Breast epithelium (tissue), 4 donors: Measurements from ENCODE around the gene LIPC. TPM values are rescaled to one million over a fixed set of nuclear protein-coding genes. Genes with fewer than 3 reads are reported as not detected.

Experiments
- DNase-seq, 2 donors: peaks; one replicate each; pipeline ENCODE4 v3.0.0-alpha.2; 2019; ENCODE audit warnings: low spot score in 2 of 2
- H3K27ac ChIP-seq, 2 donors: fragments of 200-600 bp; sonication (generic) in 1 of 2; one replicate each; pipeline ENCODE4 v1.5.1; 2016 to 2019; ENCODE audit warnings: mild to moderate bottlenecking in 1 of 2
- H3K27me3 ChIP-seq, 2 donors: fragments of 200-600 bp; sonication (generic) in 1 of 2; one replicate each; pipeline versions ENCODE4 v1.5.1 to v1.6.0; 2017 to 2019; ENCODE audit warnings: control low read depth in 1 of 2, mild to moderate bottlenecking in 1 of 2
- H3K36me3 ChIP-seq: fragments of 200-600 bp; one replicate; pipeline ENCODE4 v1.5.1; 2019
- H3K4me1 ChIP-seq, 2 donors: fragments of 200-600 bp; sonication (generic); one replicate each; pipeline ENCODE4 v1.5.1; 2016 to 2019; ENCODE audit warnings: control low read depth in 1 of 2
- H3K4me3 ChIP-seq, 3 donors: fragments of 200-600 bp; sonication (generic); 1 replicate in 2 of 3; 2 replicates in 1 of 3; pipeline ENCODE4 v1.5.1; 2016 to 2019; ENCODE audit warnings: mild to moderate bottlenecking in 3 of 3, moderate library complexity in 2 of 3
- H3K9me3 ChIP-seq, 2 donors: fragments of 200-600 bp; sonication (generic) in 1 of 2; one replicate each; pipeline ENCODE4 v1.5.1; 2016 to 2019; ENCODE audit warnings: control low read depth in 1 of 2
- CTCF ChIP-seq, 3 donors: fragments of 450-650 bp; IDR thresholded peaks; one replicate each; pipeline ENCODE4 v1.5.1; 2016 to 2017; ENCODE audit warnings: antibody characterized with exemption in 3 of 3, mild to moderate bottlenecking in 3 of 3, moderate library complexity in 3 of 3
- POLR2A ChIP-seq: fragments of 450-650 bp; IDR thresholded peaks from one replicate; pipeline ENCODE4 v1.6.1; 2016; ENCODE audit warnings: antibody characterized with exemption, mild to moderate bottlenecking, moderate library complexity
- POLR2AphosphoS5 ChIP-seq, 3 donors: sonication (generic); formaldehyde crosslinking; IDR thresholded peaks; one replicate each; pipeline ENCODE4 v1.6.1; 2017; ENCODE audit warnings: antibody characterized with exemption in 3 of 3
- intact Hi-C: fragments of 100-400 bp; cut with DNase I; formaldehyde crosslinking; loops from one replicate; pipeline ENCODE4 v1.15.1; 2023; ENCODE audit warnings: low total_unique reads
- total RNA-seq, 3 donors: library from RNA; depleted of rRNA; stranded (reverse); fragments of >200 nt; gene quantifications; one replicate each; pipeline ENCODE4 v1.1.0, GENCODE V29; 2016

The LIPC gene
- total RNA-seq, 3 donors from 2014 or later = 0.15 to 0.80 TPM; not detected in 1

- Histone ChIP-seq H3K27me3 (no peaks in the 10 kb centered on the region), H3K4me1 (no peaks in the 10 kb centered on the region), H3K4me3 (no peak overlapping the region), H3K36me3 (no peaks in the 10 kb centered on the region), H3K9me3 (no peaks in the 10 kb centered on the region), H3K27ac (no peak overlapping the region)
- DNase-seq = no peak
- intact Hi-C loops = no loop called here
- TF ChIP-seq POLR2A (no peak), CTCF (IDR thresholded peaks at IDR 0.05) (no peak), POLR2AphosphoS5 (IDR thresholded peaks at IDR 0.05) (no peak)
Measured at GRCh38 chr15:58404722-58405121, 27.1 kb upstream of the LIPC start.

GRCh38 chr15:58405865-58406264, 25.9 kb upstream of the LIPC start:
- H3K27ac ChIP-seq = no peak overlapping the region
- intact Hi-C loops = no loop called here
- H3K36me3 ChIP-seq = no peaks in the 10 kb centered on the region
- TF ChIP-seq CTCF (IDR thresholded peaks at IDR 0.05) = no peak
- TF ChIP-seq POLR2AphosphoS5 (IDR thresholded peaks at IDR 0.05) = no peak
- no peak for TF ChIP-seq POLR2A
- H3K4me3 ChIP-seq = no peak overlapping the region
- H3K27me3 ChIP-seq = no peaks in the 10 kb centered on the region
- H3K9me3 ChIP-seq = no peaks in the 10 kb centered on the region
- DNase-seq = no peak
- H3K4me1 ChIP-seq = no peaks in the 10 kb centered on the region

GRCh38 chr15:58406811-58407210, 25.0 kb upstream of the LIPC start:
- no peak for TF ChIP-seq POLR2A
- no peak for TF ChIP-seq CTCF (IDR thresholded peaks at IDR 0.05)
- no peak for TF ChIP-seq POLR2AphosphoS5 (IDR thresholded peaks at IDR 0.05)
- Histone ChIP-seq H3K9me3 (no peaks in the 10 kb centered on the region), H3K27ac (no peak overlapping the region), H3K4me1 (no peaks in the 10 kb centered on the region), H3K36me3 (no peaks in the 10 kb centered on the region), H3K27me3 (no peaks in the 10 kb centered on the region), H3K4me3 (no peak overlapping the region)
- intact Hi-C loops = no loop called here
- no peak for DNase-seq

- Histone ChIP-seq H3K4me1 (no peaks in the 10 kb centered on the region), H3K4me3 (no peak overlapping the region), H3K27ac (no peak overlapping the region), H3K9me3 (no peaks in the 10 kb centered on the region), H3K27me3 (no peaks in the 10 kb centered on the region), H3K36me3 (no peaks in the 10 kb centered on the region)
- DNase-seq = no peak
- intact Hi-C loops = no loop called here
- TF ChIP-seq POLR2AphosphoS5 (IDR thresholded peaks at IDR 0.05) (no peak), CTCF (IDR thresholded peaks at IDR 0.05) (no peak), POLR2A (no peak)
Measured at GRCh38 chr15:58407236-58407775, 24.5 kb upstream of the LIPC start.

- no peaks in the 10 kb centered on the region for H3K27me3 ChIP-seq
- intact Hi-C loops = no loop called here
- H3K4me3 ChIP-seq = no peak overlapping the region
- H3K9me3 ChIP-seq = no peaks in the 10 kb centered on the region
- no peak for DNase-seq
- no peaks in the 10 kb centered on the region for H3K36me3 ChIP-seq
- TF ChIP-seq CTCF (IDR thresholded peaks at IDR 0.05) = no peak
- TF ChIP-seq POLR2AphosphoS5 (IDR thresholded peaks at IDR 0.05) = no peak
- TF ChIP-seq POLR2A = no peak
- no peak overlapping the region for H3K27ac ChIP-seq
- H3K4me1 ChIP-seq = no peaks in the 10 kb centered on the region
Measured at GRCh38 chr15:58407778-58408177, 24.0 kb upstream of the LIPC start.
